Measurements from ENCODE around the gene FHIT.

Gene FHIT

GRCh38 chr3:60979461-60980341 is 271.6 kb downstream of the FHIT start:
- no peak for DNase-seq

- DNase-seq = no peak
Measured at GRCh38 chr3:60973321-60973720, 277.9 kb downstream of the FHIT start.

- DNase-seq = no peak
Measured at GRCh38 chr3:60972599-60972998, 278.7 kb downstream of the FHIT start.

GRCh38 chr3:60970850-60971249 is 280.4 kb downstream of the FHIT start:
- DNase-seq = no peak

- DNase-seq = no peak
Measured at GRCh38 chr3:60967141-60967540, 284.1 kb downstream of the FHIT start.

GRCh38 chr3:60957541-60957940 is 293.7 kb downstream of the FHIT start:
- no peak for DNase-seq

GRCh38 chr3:60956729-60957128 is 294.5 kb downstream of the FHIT start:
- DNase-seq = no peak

GRCh38 chr3:60955034-60955433 is 296.2 kb downstream of the FHIT start:
- no peak for DNase-seq

- DNase-seq = no peak
Measured at GRCh38 chr3:60954048-60954447, 297.2 kb downstream of the FHIT start.

- DNase-seq = no peak
Measured at GRCh38 chr3:60953351-60953750, 297.9 kb downstream of the FHIT start.

GRCh38 chr3:60952055-60952454 is 299.2 kb downstream of the FHIT start:
- DNase-seq = no peak

- no peak for DNase-seq
Measured at GRCh38 chr3:60949146-60949545, 302.1 kb downstream of the FHIT start.

GRCh38 chr3:60948488-60948887 is 302.8 kb downstream of the FHIT start:
- DNase-seq = no peak

- no peak for DNase-seq
Measured at GRCh38 chr3:60935709-60936108, 315.5 kb downstream of the FHIT start.

- peak; percentile 1 for DNase-seq
Measured at GRCh38 chr3:60933824-60934223, 317.4 kb downstream of the FHIT start.

GRCh38 chr3:60932643-60933042 is 318.6 kb downstream of the FHIT start:
- DNase-seq = no peak

- no peak for DNase-seq
Measured at GRCh38 chr3:60932170-60932569, 319.1 kb downstream of the FHIT start.

GRCh38 chr3:60931452-60931851 is 319.8 kb downstream of the FHIT start:
- no peak for DNase-seq

GRCh38 chr3:60920519-60920918 is 330.7 kb downstream of the FHIT start:
- no peak for DNase-seq

- DNase-seq = no peak
Measured at GRCh38 chr3:60919296-60919695, 332.0 kb downstream of the FHIT start.

GRCh38 chr3:60917141-60917540 is 334.1 kb downstream of the FHIT start:
- DNase-seq = peak; percentile 5

- no peak for DNase-seq
Measured at GRCh38 chr3:60916546-60916945, 334.7 kb downstream of the FHIT start.

- no peak for DNase-seq
Measured at GRCh38 chr3:60913474-60913873, 337.8 kb downstream of the FHIT start.

- no peak for DNase-seq
Measured at GRCh38 chr3:60912876-60913275, 338.4 kb downstream of the FHIT start.

- no peak for DNase-seq
Measured at GRCh38 chr3:60912142-60912541, 339.1 kb downstream of the FHIT start.
